Liver (tissue), 9 donors: ENCODE results near the gene JMJD7. TPM values are rescaled to one million over a fixed set of nuclear protein-coding genes. Genes with fewer than 3 reads are reported as not detected.
A peak's percentile ranks its signal among the peaks of the same experiment; 100 is the strongest.

Experiments used
- DNase-seq: peaks from one replicate; pipeline ENCODE4 v3.0.0-alpha.2; 2017; ENCODE audit warnings: low spot score
- H3K27ac ChIP-seq, 2 donors: one replicate each; pipeline ENCODE4 v1.7.0; 2013; ENCODE audit warnings: inconsistent platforms in 2 of 2, low read length in 2 of 2, control low read depth in 1 of 2, low read depth in 1 of 2, mild to moderate bottlenecking in 1 of 2
- H3K27me3 ChIP-seq, 4 donors: one replicate each; pipeline versions ENCODE4 v1.6.1 to v1.7.0; 2013; ENCODE audit warnings: low read length in 3 of 4, inconsistent platforms in 1 of 4, mild to moderate bottlenecking in 1 of 4, moderate library complexity in 1 of 4; ENCODE audit not compliant: control insufficient read depth in 4 of 4, insufficient read depth in 4 of 4
- H3K36me3 ChIP-seq, 4 donors: one replicate each; pipeline versions ENCODE4 v1.6.1 to v1.7.0; 2013; ENCODE audit warnings: low read length in 3 of 4, mild to moderate bottlenecking in 3 of 4, low read depth in 1 of 4, moderate library complexity in 1 of 4; ENCODE audit not compliant: control insufficient read depth in 4 of 4, insufficient read depth in 3 of 4
- H3K4me1 ChIP-seq, 4 donors: one replicate each; pipeline versions ENCODE4 v1.6.1 to v1.7.0; 2013; ENCODE audit warnings: low read length in 3 of 4, mild to moderate bottlenecking in 3 of 4, moderate library complexity in 1 of 4; ENCODE audit not compliant: control insufficient read depth in 4 of 4, insufficient read depth in 4 of 4
- H3K4me3 ChIP-seq, 3 donors: one replicate each; pipeline versions ENCODE4 v1.6.1 to v1.7.0; 2013; ENCODE audit warnings: low read length in 3 of 3, control low read depth in 1 of 3, low read depth in 1 of 3, mild to moderate bottlenecking in 1 of 3
- H3K9ac ChIP-seq, 2 donors: one replicate each; pipeline ENCODE4 v1.7.0; 2013; ENCODE audit warnings: low read length in 2 of 2, mild to moderate bottlenecking in 2 of 2, moderate library complexity in 2 of 2, control low read depth in 1 of 2, low read depth in 1 of 2
- H3K9me3 ChIP-seq, 4 donors: one replicate each; pipeline versions ENCODE4 v1.6.1 to v1.7.0; 2013; ENCODE audit warnings: low read length in 3 of 4; ENCODE audit not compliant: control insufficient read depth in 4 of 4
- EGR1 ChIP-seq, 2 donors: IDR thresholded peaks; 2 replicates each; pipeline ENCODE4 v1.6.1; 2016 to 2018; ENCODE audit warnings: antibody characterized with exemption in 2 of 2, low read depth in 2 of 2
- FOXA1 ChIP-seq: IDR thresholded peaks from 2 replicates; pipeline ENCODE4 v1.6.1; 2016; ENCODE audit warnings: antibody characterized with exemption
- FOXA2 ChIP-seq: IDR thresholded peaks from 2 replicates; pipeline ENCODE4 v1.6.1; 2016; ENCODE audit warnings: antibody characterized with exemption
- GABPA ChIP-seq, 2 donors: IDR thresholded peaks in 1 of 2; conservative IDR thresholded peaks in 1 of 2; 2 replicates each; pipeline ENCODE4 v1.6.1; 2016; ENCODE audit warnings: antibody characterized with exemption in 2 of 2, mild to moderate bottlenecking in 1 of 2, moderate library complexity in 1 of 2
- HNF4A ChIP-seq, 2 donors: conservative IDR thresholded peaks; 2 replicates each; pipeline ENCODE4 v1.6.1; 2016; ENCODE audit warnings: antibody characterized with exemption in 2 of 2, mild to moderate bottlenecking in 2 of 2
- HNF4G ChIP-seq: IDR thresholded peaks from 2 replicates; pipeline ENCODE4 v1.6.1; 2016; ENCODE audit warnings: antibody characterized with exemption
- JUND ChIP-seq, 2 donors: IDR thresholded peaks; 2 replicates each; pipeline ENCODE4 v1.6.1; 2016; ENCODE audit warnings: antibody characterized with exemption in 2 of 2
- NR2F2 ChIP-seq: IDR thresholded peaks from 2 replicates; pipeline ENCODE4 v1.6.1; 2016; ENCODE audit warnings: antibody characterized with exemption
- RAD21 ChIP-seq, 2 donors: IDR thresholded peaks; 2 replicates each; pipeline ENCODE4 v1.6.1; 2016; ENCODE audit warnings: antibody characterized with exemption in 2 of 2, mild to moderate bottlenecking in 2 of 2
- RXRA ChIP-seq, 2 donors: IDR thresholded peaks; 2 replicates each; pipeline ENCODE4 v1.6.1; 2017 to 2018; ENCODE audit warnings: antibody characterized with exemption in 2 of 2, mild to moderate bottlenecking in 1 of 2
- SP1 ChIP-seq: IDR thresholded peaks from 2 replicates; pipeline ENCODE4 v1.6.1; 2018; ENCODE audit warnings: antibody characterized with exemption, mild to moderate bottlenecking
- TAF1 ChIP-seq: conservative IDR thresholded peaks from 2 replicates; pipeline ENCODE4 v1.6.1; 2016; ENCODE audit warnings: antibody characterized with exemption, mild to moderate bottlenecking
- YY1 ChIP-seq: IDR thresholded peaks from 2 replicates; pipeline ENCODE4 v1.6.1; 2016; ENCODE audit warnings: antibody characterized with exemption, mild to moderate bottlenecking
- ZBTB33 ChIP-seq: IDR thresholded peaks from 2 replicates; pipeline ENCODE4 v1.6.1; 2016; ENCODE audit warnings: antibody characterized with exemption
- WGBS: extraction: QIAGEN DNeasy Blood & Tissue Kit; methylation state at CpG from one replicate; pipeline ENCODE4 v1.1.7; 2013; 5-methylcytosine and 5-hydroxymethylcytosine counted together
- polyA plus RNA-seq, 2 donors: library from polyadenylated mRNA; stranded (reverse) in 1 of 2; unstranded in 1 of 2; fragments of 200-250 nt in 1 of 2; fragments of >200 nt in 1 of 2; fragmentation: Nextera tagmentation in 1 of 2; extraction: Ambion mirVana in 1 of 2; gene quantifications; one replicate each; pipeline versions ENCODE4 v1.2.1 to v1.2.3, GENCODE V29; 2013 to 2015
- total RNA-seq, 2 donors: library from RNA; depleted of rRNA; stranded (reverse); fragments of >200 nt; gene quantifications; one replicate each; pipeline ENCODE4 v1.2.3, GENCODE V29; 2014
- TF ChIP-seq, protein P1 (sequence below): IDR thresholded peaks from 2 replicates; pipeline ENCODE4 v1.6.1; 2016; ENCODE audit warnings: antibody characterized with exemption, mild to moderate bottlenecking
- TF ChIP-seq, protein P2 (sequence below): fragments of 150-350 bp; IDR thresholded peaks from 2 replicates; pipeline ENCODE4 v1.5.1; 2017; ENCODE audit warnings: improper control_type of control experiment, low read depth, low read length; ENCODE audit not compliant: missing input control
- TF ChIP-seq, protein P3 (sequence below): IDR thresholded peaks from 2 replicates; pipeline ENCODE4 v1.6.1; 2016; ENCODE audit warnings: antibody characterized with exemption
- donor health status: healthy.
- donor health status: healthy.
- donor health status: healthy.
- donor health status: healthy.
- donor health status: healthy.

The JMJD7 gene
- total and polyA plus RNA-seq, 4 donors, result 0.75 to 5.9 (median 5.4) TPM

GRCh38 chr15:41791547-41791937, 36.4 kb upstream of the JMJD7 start:
- DNase-seq, result no peak
- Histone ChIP-seq H3K36me3 (no peaks in the 10 kb centered on the region), H3K9me3 (no peaks in the 10 kb centered on the region), H3K27ac (no peak overlapping the region), H3K4me3 (no peak overlapping the region), H3K9ac (no peak overlapping the region), H3K27me3 (no peaks in the 10 kb centered on the region), H3K4me1 (peaks cover 3 to 11% (median 6%) of the 10 kb centered on the region in 4 donors)
- TF ChIP-seq ZBTB33 (no peak), FOXA1 (no peak), YY1 (no peak), RAD21 (IDR thresholded peaks at IDR 0.05) (no peak), FOXA2 (no peak), HNF4A (conservative IDR thresholded peaks at IDR 0.05) (no peak), SP1 (peak; percentile 1)
- 90% methylated on average over 4 of the region's 4 CpGs for WGBS

GRCh38 chr15:41792000-41792637, 35.8 kb upstream of the JMJD7 start:
- H3K4me1 ChIP-seq, result peaks cover 3 to 11% (median 6%) of the 10 kb centered on the region in 4 donors
- H3K4me3 ChIP-seq, result no peak overlapping the region
- H3K9me3 ChIP-seq, result no peaks in the 10 kb centered on the region
- H3K9ac ChIP-seq, result no peak overlapping the region
- 97% methylated on average over 5 of the region's 5 CpGs for WGBS
- no peak overlapping the region for H3K27ac ChIP-seq
- H3K27me3 ChIP-seq, result no peaks in the 10 kb centered on the region
- TF ChIP-seq FOXA2 (no peak), SP1 (no peak), YY1 (no peak), NR2F2 (no peak), RAD21 (IDR thresholded peaks at IDR 0.05) (no peak), EGR1 (IDR thresholded peaks at IDR 0.05; ENCODE audit: low read depth in 2 of 2) (no peak), FOXA1 (no peak), TAF1 (no peak), RXRA (IDR thresholded peaks at IDR 0.05) (no peak), JUND (IDR thresholded peaks at IDR 0.05) (no peak), ZBTB33 (no peak), HNF4G (no peak), GABPA (IDR thresholded peaks at IDR 0.05 in 1 of 2, conservative IDR thresholded peaks at IDR 0.05 in 1 of 2) (no peak)
- TF ChIP-seq, protein P1, sequence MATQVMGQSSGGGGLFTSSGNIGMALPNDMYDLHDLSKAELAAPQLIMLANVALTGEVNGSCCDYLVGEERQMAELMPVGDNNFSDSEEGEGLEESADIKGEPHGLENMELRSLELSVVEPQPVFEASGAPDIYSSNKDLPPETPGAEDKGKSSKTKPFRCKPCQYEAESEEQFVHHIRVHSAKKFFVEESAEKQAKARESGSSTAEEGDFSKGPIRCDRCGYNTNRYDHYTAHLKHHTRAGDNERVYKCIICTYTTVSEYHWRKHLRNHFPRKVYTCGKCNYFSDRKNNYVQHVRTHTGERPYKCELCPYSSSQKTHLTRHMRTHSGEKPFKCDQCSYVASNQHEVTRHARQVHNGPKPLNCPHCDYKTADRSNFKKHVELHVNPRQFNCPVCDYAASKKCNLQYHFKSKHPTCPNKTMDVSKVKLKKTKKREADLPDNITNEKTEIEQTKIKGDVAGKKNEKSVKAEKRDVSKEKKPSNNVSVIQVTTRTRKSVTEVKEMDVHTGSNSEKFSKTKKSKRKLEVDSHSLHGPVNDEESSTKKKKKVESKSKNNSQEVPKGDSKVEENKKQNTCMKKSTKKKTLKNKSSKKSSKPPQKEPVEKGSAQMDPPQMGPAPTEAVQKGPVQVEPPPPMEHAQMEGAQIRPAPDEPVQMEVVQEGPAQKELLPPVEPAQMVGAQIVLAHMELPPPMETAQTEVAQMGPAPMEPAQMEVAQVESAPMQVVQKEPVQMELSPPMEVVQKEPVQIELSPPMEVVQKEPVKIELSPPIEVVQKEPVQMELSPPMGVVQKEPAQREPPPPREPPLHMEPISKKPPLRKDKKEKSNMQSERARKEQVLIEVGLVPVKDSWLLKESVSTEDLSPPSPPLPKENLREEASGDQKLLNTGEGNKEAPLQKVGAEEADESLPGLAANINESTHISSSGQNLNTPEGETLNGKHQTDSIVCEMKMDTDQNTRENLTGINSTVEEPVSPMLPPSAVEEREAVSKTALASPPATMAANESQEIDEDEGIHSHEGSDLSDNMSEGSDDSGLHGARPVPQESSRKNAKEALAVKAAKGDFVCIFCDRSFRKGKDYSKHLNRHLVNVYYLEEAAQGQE, result no peak
- TF ChIP-seq, protein P2, sequence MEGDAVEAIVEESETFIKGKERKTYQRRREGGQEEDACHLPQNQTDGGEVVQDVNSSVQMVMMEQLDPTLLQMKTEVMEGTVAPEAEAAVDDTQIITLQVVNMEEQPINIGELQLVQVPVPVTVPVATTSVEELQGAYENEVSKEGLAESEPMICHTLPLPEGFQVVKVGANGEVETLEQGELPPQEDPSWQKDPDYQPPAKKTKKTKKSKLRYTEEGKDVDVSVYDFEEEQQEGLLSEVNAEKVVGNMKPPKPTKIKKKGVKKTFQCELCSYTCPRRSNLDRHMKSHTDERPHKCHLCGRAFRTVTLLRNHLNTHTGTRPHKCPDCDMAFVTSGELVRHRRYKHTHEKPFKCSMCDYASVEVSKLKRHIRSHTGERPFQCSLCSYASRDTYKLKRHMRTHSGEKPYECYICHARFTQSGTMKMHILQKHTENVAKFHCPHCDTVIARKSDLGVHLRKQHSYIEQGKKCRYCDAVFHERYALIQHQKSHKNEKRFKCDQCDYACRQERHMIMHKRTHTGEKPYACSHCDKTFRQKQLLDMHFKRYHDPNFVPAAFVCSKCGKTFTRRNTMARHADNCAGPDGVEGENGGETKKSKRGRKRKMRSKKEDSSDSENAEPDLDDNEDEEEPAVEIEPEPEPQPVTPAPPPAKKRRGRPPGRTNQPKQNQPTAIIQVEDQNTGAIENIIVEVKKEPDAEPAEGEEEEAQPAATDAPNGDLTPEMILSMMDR, result no peak
- TF ChIP-seq, protein P3, sequence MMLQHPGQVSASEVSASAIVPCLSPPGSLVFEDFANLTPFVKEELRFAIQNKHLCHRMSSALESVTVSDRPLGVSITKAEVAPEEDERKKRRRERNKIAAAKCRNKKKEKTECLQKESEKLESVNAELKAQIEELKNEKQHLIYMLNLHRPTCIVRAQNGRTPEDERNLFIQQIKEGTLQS, result no peak
- no peaks in the 10 kb centered on the region for H3K36me3 ChIP-seq
- no peak for DNase-seq
